SJSA1 (cell line): ENCODE data around the gene RNU6-9. TPM values are rescaled to one million over a fixed set of nuclear protein-coding genes. Genes with fewer than 3 reads are reported as not detected.
"Not testable (repeated sequence)": the region's sequence is repeated elsewhere in the genome, so short reads cannot be mapped to it uniquely, and the experiment has no call there.

ENCODE experiments used
- DNase-seq, 2 experiments: peaks; one replicate each; pipeline ENCODE4 v3.0.0-alpha.2; 2015 to 2020; ENCODE audit warnings: low spot score in 2 of 2, low read depth in 1 of 2
- H3K27ac ChIP-seq: fragments of 250-450 bp; sonication (Bioruptor Pico); 2 replicates; pipeline ENCODE4 v1.5.1; 2020; ENCODE audit warnings: mild to moderate bottlenecking, moderate library complexity
- H3K27me3 ChIP-seq: fragments of 250-450 bp; sonication (Bioruptor Pico); replicated peaks from 2 replicates; pipeline ENCODE4 v1.5.1; 2020; ENCODE audit warnings: mild to moderate bottlenecking, moderate library complexity
- H3K36me3 ChIP-seq: fragments of 250-450 bp; sonication (Bioruptor Pico); 2 replicates; pipeline ENCODE4 v1.5.1; 2020; ENCODE audit warnings: mild to moderate bottlenecking
- H3K4me1 ChIP-seq: fragments of 250-450 bp; sonication (Bioruptor Pico); replicated peaks from 2 replicates; pipeline ENCODE4 v1.6.1; 2021; ENCODE audit warnings: mild to moderate bottlenecking
- H3K4me3 ChIP-seq: fragments of 250-450 bp; sonication (Bioruptor Pico); 2 replicates; pipeline ENCODE4 v1.5.1; 2020; ENCODE audit warnings: mild to moderate bottlenecking
- H3K9me3 ChIP-seq: fragments of 250-450 bp; sonication (Bioruptor Pico); replicated peaks from 2 replicates; pipeline ENCODE4 v1.5.1; 2020; ENCODE audit warnings: mild to moderate bottlenecking
- total RNA-seq: library from RNA; depleted of rRNA; stranded (reverse); fragments of >200 nt; shearing (Covaris generic); gene quantifications from 2 replicates; pipeline ENCODE4 v1.2.3, GENCODE V29; 2014; rRNA removed

The RNU6-9 gene
- total RNA-seq: not detected in 2 replicates

GRCh38 chr19:892894-893689 is at the start of gene RNU6-9, which contains the start of gene MED16:
Gene RNU6-9 (plus strand): TSS chr19:893484.
Gene MED16 (minus strand): TSS chr19:893187. CDS start chr19:891131, 2,056 bp downstream.
- H3K36me3 ChIP-seq: peaks cover 37% of the 10 kb centered on the region
- peak within 1 kb of the TSS; percentile 91 for H3K27ac ChIP-seq
- no peaks in the 10 kb centered on the region for H3K4me1 ChIP-seq
- H3K9me3 ChIP-seq: no peaks in the 10 kb centered on the region
- DNase-seq: peak; percentile 93 to 98
- H3K4me3 ChIP-seq: peak within 1 kb of the TSS; percentile 90
- no peaks in the 10 kb centered on the region for H3K27me3 ChIP-seq

GRCh38 chr19:843836-844545 is 49.3 kb upstream of the RNU6-9 start:
- DNase-seq: no peak
- Histone ChIP-seq H3K27ac (no peak overlapping the region), H3K4me1 (peaks cover 9% of the 10 kb centered on the region), H3K27me3 (peaks cover 40% of the 10 kb centered on the region), H3K36me3 (no peaks in the 10 kb centered on the region), H3K9me3 (no peaks in the 10 kb centered on the region), H3K4me3 (no peak overlapping the region)

- peaks cover 40% of the 10 kb centered on the region for H3K27me3 ChIP-seq
- H3K27ac ChIP-seq: no peak overlapping the region
- DNase-seq: no peak
- peaks cover 8% of the 10 kb centered on the region for H3K4me1 ChIP-seq
- H3K4me3 ChIP-seq: no peak overlapping the region
- no peaks in the 10 kb centered on the region for H3K36me3 ChIP-seq
- H3K9me3 ChIP-seq: no peaks in the 10 kb centered on the region
Observed at GRCh38 chr19:844546-844971, 48.7 kb upstream of the RNU6-9 start.

GRCh38 chr19:845707-846521 is 47.4 kb upstream of the RNU6-9 start:
- Histone ChIP-seq H3K27me3 (peaks cover 40% of the 10 kb centered on the region), H3K4me3 (no peak overlapping the region)

GRCh38 chr19:848386-848921 is 44.8 kb upstream of the RNU6-9 start:
- Histone ChIP-seq H3K27ac (no peak overlapping the region), H3K4me1 (peaks cover 11% of the 10 kb centered on the region), H3K4me3 (no peak overlapping the region), H3K36me3 (no peaks in the 10 kb centered on the region), H3K9me3 (no peaks in the 10 kb centered on the region), H3K27me3 (peaks cover 30% of the 10 kb centered on the region)
- DNase-seq: no peak

More at GRCh38 chr19:845707-846521, 47.4 kb upstream of the RNU6-9 start:
- Histone ChIP-seq H3K36me3 (no peaks in the 10 kb centered on the region), H3K27ac (no peak overlapping the region), H3K9me3 (no peaks in the 10 kb centered on the region), H3K4me1 (peaks cover 14% of the 10 kb centered on the region)
- no peak for DNase-seq

- not testable (repeated sequence) for DNase-seq, H3K36me3 ChIP-seq, H3K27ac ChIP-seq, H3K9me3 ChIP-seq, H3K4me3 ChIP-seq, H3K4me1 ChIP-seq
- peaks cover 25% of the 10 kb centered on the region for H3K27me3 ChIP-seq
Observed at GRCh38 chr19:849195-849594, 44.1 kb upstream of the RNU6-9 start.

GRCh38 chr19:850221-850978 is 42.9 kb upstream of the RNU6-9 start:
- peak; percentile 42 to 69 for DNase-seq
- H3K27me3 ChIP-seq: peaks cover 16% of the 10 kb centered on the region
- H3K9me3 ChIP-seq: no peaks in the 10 kb centered on the region
- H3K36me3 ChIP-seq: no peaks in the 10 kb centered on the region
- no peak overlapping the region for H3K27ac ChIP-seq
- peaks cover 7% of the 10 kb centered on the region for H3K4me1 ChIP-seq
- H3K4me3 ChIP-seq: no peak overlapping the region

GRCh38 chr19:850979-851335 is 42.3 kb upstream of the RNU6-9 start:
- Histone ChIP-seq H3K4me3 (no peak overlapping the region), H3K36me3 (no peaks in the 10 kb centered on the region), H3K27me3 (peaks cover 13% of the 10 kb centered on the region), H3K27ac (no peak overlapping the region), H3K4me1 (peaks cover 7% of the 10 kb centered on the region), H3K9me3 (no peaks in the 10 kb centered on the region)
- DNase-seq: no peak

- no peak for DNase-seq
- no peaks in the 10 kb centered on the region for H3K9me3 ChIP-seq
- H3K27ac ChIP-seq: no peak within 1 kb of the TSS
- H3K27me3 ChIP-seq: peaks cover 3% of the 10 kb centered on the region; the same call in 1 of the 2 replicates
- H3K4me1 ChIP-seq: peaks cover 7% of the 10 kb centered on the region
- no peak within 1 kb of the TSS for H3K4me3 ChIP-seq
- no peaks in the 10 kb centered on the region for H3K36me3 ChIP-seq
Observed at GRCh38 chr19:852136-853013, 40.9 kb upstream of the RNU6-9 start, which contains the start of gene ELANE. Gene ELANE (plus strand): TSS chr19:852303. CDS start chr19:852329, 26 bp downstream.

- DNase-seq: no peak
- H3K4me3 ChIP-seq: no peak overlapping the region
- H3K36me3 ChIP-seq: no peaks in the 10 kb centered on the region
- no peaks in the 10 kb centered on the region for H3K27me3 ChIP-seq
- H3K27ac ChIP-seq: no peak overlapping the region
- peaks cover 7% of the 10 kb centered on the region for H3K4me1 ChIP-seq
- no peaks in the 10 kb centered on the region for H3K9me3 ChIP-seq
Observed at GRCh38 chr19:853014-853585, 40.2 kb upstream of the RNU6-9 start.

GRCh38 chr19:853614-854220 is 39.6 kb upstream of the RNU6-9 start:
- not testable (repeated sequence) for H3K36me3 ChIP-seq, H3K27ac ChIP-seq, DNase-seq, H3K4me3 ChIP-seq, H3K9me3 ChIP-seq, H3K4me1 ChIP-seq, H3K27me3 ChIP-seq
